ENCODE data around the gene ITGB6.

- TF ChIP-seq CTCF (IDR thresholded peaks at IDR 0.05; ENCODE audit: low read depth, low read length) (no peak), POLR2A (IDR thresholded peaks at IDR 0.05; ENCODE audit: extremely low read depth, insufficient read length) (no peak)
Measured at GRCh38 chr2:160239436-160239835, 39.4 kb upstream of the ITGB6 start.

Measured in NB4 (cell line).